Vagina (tissue), 2 donors: ENCODE data around the gene SPINT2. TPM values are rescaled to one million over a fixed set of nuclear protein-coding genes. Genes with fewer than 3 reads are reported as not detected.

Experiments
- DNase-seq, 2 donors: peaks; one replicate each; pipeline ENCODE4 v3.0.0-alpha.2; 2017; ENCODE audit errors: extremely low spot score in 2 of 2
- H3K27ac ChIP-seq: fragments of 200-600 bp; sonication (generic); one replicate; pipeline ENCODE4 v1.5.1; 2019
- H3K27me3 ChIP-seq: fragments of 200-600 bp; sonication (generic); one replicate; pipeline ENCODE4 v1.5.1; 2019
- H3K36me3 ChIP-seq, 2 donors: fragments of 200-600 bp; sonication (generic); one replicate each; pipeline ENCODE4 v1.5.1; 2017 to 2019
- H3K4me1 ChIP-seq: fragments of 200-600 bp; sonication (generic); one replicate; pipeline ENCODE4 v1.5.1; 2019
- H3K4me3 ChIP-seq, 2 donors: fragments of 200-600 bp; sonication (generic); 1 replicate in 1 of 2; 2 replicates in 1 of 2; pipeline ENCODE4 v1.5.1; 2016 to 2019
- H3K9me3 ChIP-seq: fragments of 200-600 bp; sonication (generic); one replicate; pipeline ENCODE4 v1.5.1; 2019
- POLR2A ChIP-seq, 2 donors: fragments of 450-650 bp; IDR thresholded peaks; one replicate each; pipeline ENCODE4 v1.6.1; 2017; ENCODE audit warnings: antibody characterized with exemption in 2 of 2, mild to moderate bottlenecking in 2 of 2, moderate library complexity in 2 of 2
- POLR2AphosphoS5 ChIP-seq, 2 donors: sonication (generic); formaldehyde crosslinking; IDR thresholded peaks; one replicate each; pipeline ENCODE4 v1.9.0; 2017; ENCODE audit warnings: antibody characterized with exemption in 2 of 2, mild to moderate bottlenecking in 2 of 2, low read depth in 1 of 2; ENCODE audit not compliant: insufficient read depth in 1 of 2
- intact Hi-C: fragments of 100-400 bp; cut with DNase I; formaldehyde crosslinking; loops from one replicate; pipeline ENCODE4 v1.15.1; 2023
- total RNA-seq: library from RNA; depleted of rRNA; stranded (reverse); fragments of >200 nt; gene quantifications from one replicate; pipeline ENCODE4 v1.2.3, GENCODE V29; 2016
- TF ChIP-seq, protein P1 (sequence below), 3 experiments: fragments of 450-650 bp in 2 of 3; fragments of 200-600 bp in 1 of 3; sonication (generic) in 1 of 3; IDR thresholded peaks; one replicate each; pipeline ENCODE4 v1.5.1; 2017 to 2019; ENCODE audit warnings: antibody characterized with exemption in 3 of 3, mild to moderate bottlenecking in 2 of 3, moderate library complexity in 2 of 3

SPINT2 gene
- total RNA-seq, 1 donor from 2014 or later: 174 TPM

DNA sequence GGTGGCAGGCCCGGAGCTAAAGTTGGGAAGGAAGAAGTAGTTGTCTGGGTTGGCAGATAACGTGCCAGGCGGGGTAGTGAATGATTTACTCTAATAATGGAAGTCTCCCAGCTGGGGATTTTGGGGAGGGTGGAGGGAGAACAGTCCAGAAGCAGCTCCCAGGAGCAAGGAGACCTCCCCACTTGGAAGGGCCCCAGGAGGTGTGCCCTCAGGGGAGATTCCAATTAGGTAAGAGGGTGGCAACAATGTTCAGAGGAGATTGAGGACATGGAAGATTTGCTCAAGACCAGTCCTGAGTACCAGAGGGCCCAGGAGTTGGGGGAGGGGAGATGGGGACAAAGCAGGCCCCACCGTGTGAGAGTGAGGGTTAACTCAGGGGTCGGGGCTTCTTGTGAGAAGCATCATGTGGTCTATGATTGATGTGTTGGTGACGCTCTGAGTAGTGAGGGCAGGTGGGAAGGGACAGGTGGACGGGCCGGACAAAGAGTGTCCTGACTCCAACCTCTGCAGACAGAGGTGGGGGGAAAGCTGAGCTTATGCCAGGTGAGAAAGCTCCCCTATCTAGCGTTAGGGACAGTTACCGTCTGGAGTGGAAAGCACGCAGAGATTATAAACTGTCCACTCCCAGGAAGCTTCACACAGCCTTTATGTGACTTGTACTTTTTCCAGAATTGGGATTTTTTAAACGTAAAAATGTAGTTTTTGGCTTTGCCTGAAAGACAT, 3.5 kb downstream of the SPINT2 start:
- intact Hi-C loops: no loop called here
- TF ChIP-seq POLR2A (IDR thresholded peaks at IDR 0.05) (no peak), POLR2AphosphoS5 (IDR thresholded peaks at IDR 0.05; ENCODE audit: insufficient read depth in 1 of 2, low read depth in 1 of 2) (no peak)
- TF ChIP-seq, protein P1, sequence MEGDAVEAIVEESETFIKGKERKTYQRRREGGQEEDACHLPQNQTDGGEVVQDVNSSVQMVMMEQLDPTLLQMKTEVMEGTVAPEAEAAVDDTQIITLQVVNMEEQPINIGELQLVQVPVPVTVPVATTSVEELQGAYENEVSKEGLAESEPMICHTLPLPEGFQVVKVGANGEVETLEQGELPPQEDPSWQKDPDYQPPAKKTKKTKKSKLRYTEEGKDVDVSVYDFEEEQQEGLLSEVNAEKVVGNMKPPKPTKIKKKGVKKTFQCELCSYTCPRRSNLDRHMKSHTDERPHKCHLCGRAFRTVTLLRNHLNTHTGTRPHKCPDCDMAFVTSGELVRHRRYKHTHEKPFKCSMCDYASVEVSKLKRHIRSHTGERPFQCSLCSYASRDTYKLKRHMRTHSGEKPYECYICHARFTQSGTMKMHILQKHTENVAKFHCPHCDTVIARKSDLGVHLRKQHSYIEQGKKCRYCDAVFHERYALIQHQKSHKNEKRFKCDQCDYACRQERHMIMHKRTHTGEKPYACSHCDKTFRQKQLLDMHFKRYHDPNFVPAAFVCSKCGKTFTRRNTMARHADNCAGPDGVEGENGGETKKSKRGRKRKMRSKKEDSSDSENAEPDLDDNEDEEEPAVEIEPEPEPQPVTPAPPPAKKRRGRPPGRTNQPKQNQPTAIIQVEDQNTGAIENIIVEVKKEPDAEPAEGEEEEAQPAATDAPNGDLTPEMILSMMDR (IDR thresholded peaks at IDR 0.05): no peak
- peaks cover 38% of the 10 kb centered on the region for H3K4me1 ChIP-seq

DNA sequence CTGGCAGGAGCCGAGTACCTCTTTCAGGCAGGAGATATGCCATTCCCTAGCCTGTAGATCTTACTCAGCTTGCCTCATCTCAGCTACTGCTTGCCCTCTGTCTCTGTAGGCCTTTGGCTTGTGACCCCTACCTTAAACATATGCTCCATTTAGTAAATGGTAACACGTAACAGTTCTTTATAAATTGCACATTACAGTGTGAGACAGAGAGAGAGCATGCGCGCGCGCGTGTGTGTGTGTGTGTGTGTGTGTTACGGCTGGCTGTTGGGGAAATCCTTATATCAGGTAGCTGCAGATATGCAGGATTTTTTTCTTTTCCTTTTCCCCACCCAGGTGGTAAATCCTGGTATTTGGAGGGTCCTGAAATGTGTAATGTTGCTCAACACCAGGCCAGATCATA, 4.2 kb downstream of the SPINT2 start:
- Histone ChIP-seq H3K4me1 (peaks cover 38% of the 10 kb centered on the region), H3K27me3 (no peaks in the 10 kb centered on the region), H3K9me3 (no peaks in the 10 kb centered on the region), H3K4me3 (no peak overlapping the region), H3K27ac (no peak overlapping the region), H3K36me3 (no peaks in the 10 kb centered on the region)
- TF ChIP-seq POLR2AphosphoS5 (IDR thresholded peaks at IDR 0.05; ENCODE audit: insufficient read depth in 1 of 2, low read depth in 1 of 2): no peak
- intact Hi-C loops: no loop called here
- DNase-seq: no peak

More for the DNA sequence above, 3.5 kb downstream of the SPINT2 start:
- no peaks in the 10 kb centered on the region for H3K27me3 ChIP-seq
- H3K36me3 ChIP-seq: no peaks in the 10 kb centered on the region
- no peak overlapping the region for H3K27ac ChIP-seq
- H3K9me3 ChIP-seq: no peaks in the 10 kb centered on the region
- no peak overlapping the region for H3K4me3 ChIP-seq
- no peak for DNase-seq

DNA sequence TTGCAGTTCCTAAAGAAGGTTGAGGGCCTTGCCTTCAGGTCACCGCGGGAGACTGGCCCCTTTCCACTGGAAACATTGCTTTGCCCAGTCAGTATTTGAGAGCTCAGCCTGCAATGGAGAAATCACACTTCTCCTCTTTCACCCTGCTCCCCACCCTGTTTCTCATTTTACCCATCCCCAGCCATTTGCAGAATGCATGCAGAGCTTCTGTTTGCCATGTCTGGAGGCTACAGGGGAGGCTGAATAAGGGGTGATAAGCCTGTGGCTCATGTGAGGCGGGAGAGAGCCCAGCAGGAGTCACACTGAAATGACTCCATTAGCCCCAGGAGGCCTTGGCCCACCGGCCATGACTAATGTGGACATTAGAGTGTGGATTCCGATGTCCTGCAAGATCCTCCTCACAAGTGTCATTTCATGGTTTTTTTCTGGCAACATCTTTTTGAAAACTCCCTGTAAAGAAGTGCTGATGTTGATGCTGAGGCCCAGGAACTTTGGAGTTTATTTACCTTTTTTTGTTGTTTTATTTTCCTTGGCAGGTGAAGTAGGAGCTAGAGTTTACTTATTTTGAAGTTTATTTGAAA, 6.3 kb downstream of the SPINT2 start:
- no peaks in the 10 kb centered on the region for H3K27me3 ChIP-seq
- intact Hi-C loops: no loop called here
- H3K4me1 ChIP-seq: peaks cover 31% of the 10 kb centered on the region
- H3K27ac ChIP-seq: no peak overlapping the region
- TF ChIP-seq POLR2AphosphoS5 (IDR thresholded peaks at IDR 0.05; ENCODE audit: insufficient read depth in 1 of 2, low read depth in 1 of 2) (no peak), POLR2A (IDR thresholded peaks at IDR 0.05) (no peak)
- TF ChIP-seq, protein P1 (IDR thresholded peaks at IDR 0.05): no peak
- no peak overlapping the region for H3K4me3 ChIP-seq
- H3K36me3 ChIP-seq: no peaks in the 10 kb centered on the region
- DNase-seq: no peak
- H3K9me3 ChIP-seq: no peaks in the 10 kb centered on the region

DNA sequence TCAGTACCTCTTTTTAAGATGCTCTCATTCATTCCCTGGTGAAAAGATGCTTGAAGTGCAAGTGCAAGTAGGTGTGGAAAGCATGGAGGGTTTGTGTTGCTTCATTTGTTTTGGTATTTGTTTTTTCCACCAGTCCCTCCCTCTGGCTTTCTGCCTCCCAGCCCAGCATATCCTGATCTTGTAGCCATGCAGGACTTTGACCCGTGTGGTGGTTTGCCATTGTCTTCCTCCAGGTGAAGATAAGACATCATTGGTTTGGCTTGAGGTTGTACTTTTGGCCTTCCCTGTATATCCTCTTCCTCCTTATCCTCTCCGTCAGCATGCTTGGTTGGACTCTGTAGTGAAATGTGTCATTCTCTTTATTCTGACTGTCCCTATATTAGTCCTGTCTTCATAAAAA, 9.1 kb downstream of the SPINT2 start:
- TF ChIP-seq POLR2AphosphoS5 (IDR thresholded peaks at IDR 0.05; ENCODE audit: insufficient read depth in 1 of 2, low read depth in 1 of 2) (no peak), POLR2A (IDR thresholded peaks at IDR 0.05) (no peak)
- TF ChIP-seq, protein P1 (IDR thresholded peaks at IDR 0.05): no peak
- no peak for DNase-seq
- H3K27ac ChIP-seq: no peak overlapping the region
- no peak overlapping the region for H3K4me3 ChIP-seq
- H3K27me3 ChIP-seq: no peaks in the 10 kb centered on the region
- no peaks in the 10 kb centered on the region for H3K36me3 ChIP-seq
- H3K9me3 ChIP-seq: no peaks in the 10 kb centered on the region
- intact Hi-C loops: no loop called here
- H3K4me1 ChIP-seq: peaks cover 29% of the 10 kb centered on the region

DNA sequence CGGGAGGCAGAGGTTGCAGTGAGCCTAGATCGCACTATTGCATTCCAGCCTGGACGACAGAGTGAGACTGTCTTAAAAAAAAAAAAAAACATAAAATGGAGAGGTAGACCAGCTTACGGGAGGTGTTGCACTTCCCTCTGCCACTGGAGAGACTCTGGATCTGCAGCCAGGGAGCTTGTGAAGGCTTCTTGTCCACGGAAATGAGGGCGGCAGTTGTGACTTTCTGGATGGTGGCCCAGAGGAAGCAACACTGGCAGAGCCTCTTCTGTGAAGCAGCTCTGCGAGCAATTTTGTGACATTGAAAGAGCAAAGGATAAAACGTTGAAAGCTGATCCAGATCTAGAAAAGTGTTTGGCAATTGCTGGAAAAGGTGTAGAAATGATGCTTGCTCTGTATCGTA, 10.4 kb downstream of the SPINT2 start:
- no peaks in the 10 kb centered on the region for H3K36me3 ChIP-seq
- no peak for TF ChIP-seq POLR2AphosphoS5 (IDR thresholded peaks at IDR 0.05; ENCODE audit: insufficient read depth in 1 of 2, low read depth in 1 of 2)
- TF ChIP-seq, protein P1 (IDR thresholded peaks at IDR 0.05): no peak
- no peaks in the 10 kb centered on the region for H3K9me3 ChIP-seq
- no peak for DNase-seq
- intact Hi-C loops: no loop called here
- no peak overlapping the region for H3K27ac ChIP-seq
- H3K27me3 ChIP-seq: no peaks in the 10 kb centered on the region
- no peak overlapping the region for H3K4me3 ChIP-seq
- H3K4me1 ChIP-seq: peaks cover 32% of the 10 kb centered on the region
